Lower lobe of right lung (tissue), 2 donors: ENCODE results near the gene DBN1. TPM values are rescaled to one million over a fixed set of nuclear protein-coding genes. Genes with fewer than 3 reads are reported as not detected.
A peak's percentile ranks its signal among the peaks of the same experiment; 100 is the strongest.

Source experiments
- ATAC-seq, 2 donors: fragments of 200-7000 bp; cut with Tn5 transposase; one replicate each; pipeline ENCODE4 v1.9.1; 2020 to 2022; ENCODE audit warnings: mild to moderate bottlenecking in 2 of 2, moderate library complexity in 2 of 2
- DNase-seq: peaks from one replicate; pipeline ENCODE4 v3.0.0-alpha.2; 2020
- H3K27ac ChIP-seq: fragments of 200-600 bp; one replicate; pipeline ENCODE4 v1.8.0; 2022
- H3K27me3 ChIP-seq: fragments of 200-600 bp; one replicate; pipeline ENCODE4 v1.8.0; 2022; ENCODE audit warnings: low read depth
- H3K36me3 ChIP-seq: fragments of 200-600 bp; one replicate; pipeline ENCODE4 v1.8.0; 2022; ENCODE audit warnings: mild to moderate bottlenecking
- H3K4me1 ChIP-seq: fragments of 200-600 bp; one replicate; pipeline ENCODE4 v1.8.0; 2022
- H3K4me3 ChIP-seq: fragments of 200-600 bp; one replicate; pipeline ENCODE4 v1.8.0; 2022; ENCODE audit warnings: mild to moderate bottlenecking
- H3K9me3 ChIP-seq: fragments of 200-600 bp; one replicate; pipeline ENCODE4 v1.8.0; 2022
- intact Hi-C: fragments of 100-400 bp; cut with DNase I; formaldehyde crosslinking; loops from one replicate; pipeline ENCODE4 v1.11.0; 2022
- total RNA-seq: library from RNA; stranded (reverse); fragmentation: NEBNext Ultra II Directional; extraction: Animal tissue kit (Norgen Biotek cat#: 25700); gene quantifications from one replicate; pipeline ENCODE4 v1.2.1, GENCODE V29; 2021
- TF ChIP-seq, protein P1 (sequence below): fragments of 200-600 bp; IDR thresholded peaks from one replicate; pipeline ENCODE4 v1.8.0; 2022; ENCODE audit warnings: antibody characterized with exemption, mild to moderate bottlenecking
- donor health status: DM: no; HTN: yes; CAD: no; lungs with severe emphysema.

Gene DBN1
- total RNA-seq, 1 donor from 2014 or later: 23.1 TPM

- peaks cover 25% of the 10 kb centered on the region for H3K4me1 ChIP-seq
- ATAC-seq (peak; percentile 11 to 17), DNase-seq (no peak)
- no peaks in the 10 kb centered on the region for H3K9me3 ChIP-seq
- H3K36me3 ChIP-seq: peaks cover 1% of the 10 kb centered on the region
- H3K4me3 ChIP-seq: no peak overlapping the region
- intact Hi-C loops: no loop called here
- no peak overlapping the region for H3K27ac ChIP-seq
- H3K27me3 ChIP-seq: peaks cover 22% of the 10 kb centered on the region
- TF ChIP-seq, protein P1, sequence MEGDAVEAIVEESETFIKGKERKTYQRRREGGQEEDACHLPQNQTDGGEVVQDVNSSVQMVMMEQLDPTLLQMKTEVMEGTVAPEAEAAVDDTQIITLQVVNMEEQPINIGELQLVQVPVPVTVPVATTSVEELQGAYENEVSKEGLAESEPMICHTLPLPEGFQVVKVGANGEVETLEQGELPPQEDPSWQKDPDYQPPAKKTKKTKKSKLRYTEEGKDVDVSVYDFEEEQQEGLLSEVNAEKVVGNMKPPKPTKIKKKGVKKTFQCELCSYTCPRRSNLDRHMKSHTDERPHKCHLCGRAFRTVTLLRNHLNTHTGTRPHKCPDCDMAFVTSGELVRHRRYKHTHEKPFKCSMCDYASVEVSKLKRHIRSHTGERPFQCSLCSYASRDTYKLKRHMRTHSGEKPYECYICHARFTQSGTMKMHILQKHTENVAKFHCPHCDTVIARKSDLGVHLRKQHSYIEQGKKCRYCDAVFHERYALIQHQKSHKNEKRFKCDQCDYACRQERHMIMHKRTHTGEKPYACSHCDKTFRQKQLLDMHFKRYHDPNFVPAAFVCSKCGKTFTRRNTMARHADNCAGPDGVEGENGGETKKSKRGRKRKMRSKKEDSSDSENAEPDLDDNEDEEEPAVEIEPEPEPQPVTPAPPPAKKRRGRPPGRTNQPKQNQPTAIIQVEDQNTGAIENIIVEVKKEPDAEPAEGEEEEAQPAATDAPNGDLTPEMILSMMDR: no peak
These were observed 25.7 kb downstream of the DBN1 start for GRCh38 chr5:177447611-177448243.

DNA sequence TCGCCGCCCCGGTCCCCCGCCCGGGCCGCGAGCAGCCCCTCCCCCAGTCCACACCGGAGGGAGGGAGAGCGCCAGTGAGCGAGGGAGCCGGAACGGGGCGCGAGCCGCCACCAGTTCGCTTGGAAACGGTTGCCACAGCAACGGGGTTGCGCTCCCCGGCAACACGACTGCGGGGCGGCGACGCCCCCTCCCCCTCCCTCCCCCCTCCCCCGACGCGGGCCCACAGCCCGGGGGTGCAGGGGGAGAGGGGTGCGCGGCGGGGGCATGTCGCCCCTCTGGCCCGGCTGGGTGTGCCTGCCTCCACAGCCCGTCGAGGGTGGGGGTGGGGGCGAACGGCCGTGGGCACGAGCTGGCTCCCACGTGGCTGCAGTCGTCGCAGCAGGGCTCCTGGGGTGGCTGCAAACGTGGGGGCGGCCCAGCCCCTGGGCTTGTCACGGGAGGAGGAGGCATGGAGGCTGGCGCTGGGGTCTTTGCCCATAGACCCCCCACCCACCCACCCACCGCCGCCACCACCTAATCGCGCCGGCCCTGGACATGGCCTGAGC, 26.3 kb downstream of the DBN1 start:
- DNase-seq (peak; percentile 67), ATAC-seq (peak; percentile 22 to 33)
- peaks cover 7% of the 10 kb centered on the region for H3K36me3 ChIP-seq
- TF ChIP-seq, protein P1: no peak
- intact Hi-C loops: no loop called here
- peaks cover 25% of the 10 kb centered on the region for H3K4me1 ChIP-seq
- H3K27ac ChIP-seq: no peak overlapping the region
- no peaks in the 10 kb centered on the region for H3K9me3 ChIP-seq
- peaks cover 19% of the 10 kb centered on the region for H3K27me3 ChIP-seq
- H3K4me3 ChIP-seq: peak overlapping the region; percentile 58

- DNase-seq (peak; percentile 77), ATAC-seq (peak; percentile 78 to 79)
- Histone ChIP-seq H3K27me3 (peaks cover 19% of the 10 kb centered on the region), H3K9me3 (no peaks in the 10 kb centered on the region), H3K4me3 (peak within 1 kb of the TSS; percentile 58), H3K4me1 (peaks cover 25% of the 10 kb centered on the region), H3K36me3 (peaks cover 14% of the 10 kb centered on the region), H3K27ac (no peak within 1 kb of the TSS)
- TF ChIP-seq, protein P1: no peak
- intact Hi-C loops: no loop called here
These were observed 27.0 kb downstream of the DBN1 start, which contains the start of gene PRR7 for GRCh38 chr5:177446200-177447065. PRR7 (plus strand) TSS chr5:177446814; CDS start chr5:177455068, 8,254 bp downstream.

DNA sequence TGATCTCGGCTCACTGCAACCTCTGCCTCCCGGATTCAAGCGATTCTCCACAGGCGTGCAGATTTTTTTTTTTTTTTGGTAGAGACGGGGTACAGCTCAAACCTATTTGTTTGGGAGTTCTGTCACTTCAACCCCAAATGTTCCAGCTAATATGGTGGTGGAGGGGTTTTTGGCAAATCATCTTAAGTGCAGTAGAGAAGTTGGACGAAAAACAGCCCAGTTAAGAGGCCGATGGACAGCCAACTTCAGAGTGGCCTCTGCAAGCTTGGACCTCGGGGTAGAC, 27.6 kb downstream of the DBN1 start:
- Histone ChIP-seq H3K4me3 (peak overlapping the region; percentile 58), H3K27me3 (peaks cover 16% of the 10 kb centered on the region), H3K4me1 (peaks cover 25% of the 10 kb centered on the region), H3K27ac (no peak overlapping the region), H3K36me3 (peaks cover 20% of the 10 kb centered on the region), H3K9me3 (no peaks in the 10 kb centered on the region)
- intact Hi-C loops: no loop called here
- ATAC-seq (no peak), DNase-seq (no peak)
- TF ChIP-seq, protein P1: no peak

DNA sequence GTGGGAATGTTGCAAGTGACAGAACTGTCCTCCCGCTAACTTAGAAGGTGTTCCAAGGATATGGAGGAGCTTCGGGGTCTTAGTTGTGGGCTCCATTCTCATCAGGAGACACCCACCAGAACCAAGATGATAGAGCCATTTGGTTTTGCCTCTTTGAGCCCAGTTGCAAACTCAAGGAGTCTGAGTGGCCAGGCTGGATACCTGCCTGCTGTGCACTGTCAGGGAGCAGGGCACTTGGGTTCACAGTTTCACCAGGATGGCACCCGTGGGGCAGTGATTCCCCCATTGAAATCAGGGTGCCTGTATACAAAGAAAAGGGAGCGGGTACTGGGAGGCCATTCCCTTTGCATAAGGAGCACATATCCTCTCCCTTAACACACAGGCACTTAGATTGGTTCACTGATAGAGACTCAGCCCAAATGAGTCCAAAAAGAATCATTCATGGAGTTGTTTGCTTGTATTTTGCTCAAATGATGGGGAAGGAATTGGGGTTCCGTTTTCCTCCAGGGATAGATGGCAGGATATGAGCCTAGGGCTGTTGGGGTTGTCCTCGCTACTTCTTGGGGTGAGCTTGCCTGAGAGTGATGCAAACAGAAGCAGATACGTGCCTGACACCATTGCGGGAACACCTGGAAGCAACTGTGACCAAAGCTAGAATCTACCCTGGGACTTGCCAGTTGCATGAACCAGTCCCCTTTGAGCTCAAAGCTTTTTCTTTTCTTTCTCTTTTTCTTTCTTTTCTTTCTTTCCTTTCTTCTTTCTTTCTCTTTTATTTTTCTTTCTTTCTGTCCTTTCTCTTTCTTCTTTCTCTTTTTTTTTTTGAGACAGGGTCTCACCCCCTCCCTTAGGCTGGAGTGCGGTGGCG, 28.1 kb downstream of the DBN1 start:
- intact Hi-C loops: no loop called here
- Histone ChIP-seq H3K4me1 (peaks cover 25% of the 10 kb centered on the region), H3K27ac (no peak overlapping the region), H3K4me3 (no peak overlapping the region), H3K9me3 (no peaks in the 10 kb centered on the region), H3K36me3 (peaks cover 26% of the 10 kb centered on the region), H3K27me3 (peaks cover 11% of the 10 kb centered on the region)
- TF ChIP-seq, protein P1: no peak
- DNase-seq (no peak), ATAC-seq (no peak)
